GM18508 (cell line): Measurements from ENCODE around the gene SKAP2.

Experiments
- ATAC-seq: cut with Tn5 transposase; IDR thresholded peaks from one replicate; pipeline ENCODE4 v1.9.1; 2021; ENCODE audit warnings: moderate number of reproducible peaks; ENCODE audit not compliant: insufficient read depth, unreplicated experiment

Gene SKAP2

GRCh38 chr7:26698806-26699205 lies 165.6 kb downstream of the SKAP2 start:
- ATAC-seq: no peak

- ATAC-seq: no peak
Observed at GRCh38 chr7:26698194-26698593, 166.2 kb downstream of the SKAP2 start.

- no peak for ATAC-seq
Observed at GRCh38 chr7:26696978-26697377, 167.4 kb downstream of the SKAP2 start.

- ATAC-seq: no peak
Observed at GRCh38 chr7:26696161-26696560, 168.2 kb downstream of the SKAP2 start.

- no peak for ATAC-seq
Observed at GRCh38 chr7:26694713-26695112, 169.7 kb downstream of the SKAP2 start.

GRCh38 chr7:26694141-26694540 lies 170.2 kb downstream of the SKAP2 start:
- ATAC-seq: no peak

- ATAC-seq: no peak
Observed at GRCh38 chr7:26691886-26692285, 172.5 kb downstream of the SKAP2 start.

GRCh38 chr7:26691406-26691805 lies 173.0 kb downstream of the SKAP2 start:
- no peak for ATAC-seq

- no peak for ATAC-seq
Observed at GRCh38 chr7:26690135-26690805, 174.1 kb downstream of the SKAP2 start.

- ATAC-seq: no peak
Observed at GRCh38 chr7:26688936-26689506, 175.4 kb downstream of the SKAP2 start.

GRCh38 chr7:26688388-26688787 lies 176.0 kb downstream of the SKAP2 start:
- no peak for ATAC-seq

GRCh38 chr7:26687032-26687431 lies 177.4 kb downstream of the SKAP2 start:
- no peak for ATAC-seq

- no peak for ATAC-seq
Observed at GRCh38 chr7:26686448-26686981, 177.9 kb downstream of the SKAP2 start.

GRCh38 chr7:26685606-26686005 lies 178.8 kb downstream of the SKAP2 start:
- ATAC-seq: no peak

GRCh38 chr7:26684447-26684846 lies 179.9 kb downstream of the SKAP2 start:
- no peak for ATAC-seq

- ATAC-seq: no peak
Observed at GRCh38 chr7:26683277-26683676, 181.1 kb downstream of the SKAP2 start.

- no peak for ATAC-seq
Observed at GRCh38 chr7:26681819-26682418, 182.5 kb downstream of the SKAP2 start.

- no peak for ATAC-seq
Observed at GRCh38 chr7:26680587-26680986, 183.8 kb downstream of the SKAP2 start.

- ATAC-seq: no peak
Observed at GRCh38 chr7:26675143-26675887, 189.1 kb downstream of the SKAP2 start.

- no peak for ATAC-seq
Observed at GRCh38 chr7:26673858-26674257, 190.5 kb downstream of the SKAP2 start.

GRCh38 chr7:26673271-26673670 lies 191.1 kb downstream of the SKAP2 start:
- no peak for ATAC-seq
